HG02885 (cell line): ENCODE data around the gene RIMBP2.

Experiments used
- ATAC-seq: cut with Tn5 transposase; IDR thresholded peaks from one replicate; pipeline ENCODE4 v1.9.1; 2021; ENCODE audit warnings: mild to moderate bottlenecking; ENCODE audit not compliant: unreplicated experiment, poor library complexity

RIMBP2 gene

GRCh38 chr12:130685250-130685787, 30.8 kb downstream of the RIMBP2 start:
- ATAC-seq, result no peak

GRCh38 chr12:130683811-130684210, 32.3 kb downstream of the RIMBP2 start:
- no peak for ATAC-seq

GRCh38 chr12:130683080-130683479, 33.0 kb downstream of the RIMBP2 start:
- ATAC-seq, result no peak

- ATAC-seq, result no peak
These were observed 35.6 kb downstream of the RIMBP2 start for GRCh38 chr12:130680451-130680990.

GRCh38 chr12:130677957-130678558, 38.0 kb downstream of the RIMBP2 start:
- no peak for ATAC-seq

- ATAC-seq, result no peak
These were observed 40.3 kb downstream of the RIMBP2 start for GRCh38 chr12:130675791-130676190.

GRCh38 chr12:130675121-130675520, 41.0 kb downstream of the RIMBP2 start:
- ATAC-seq, result no peak

GRCh38 chr12:130674676-130675075, 41.4 kb downstream of the RIMBP2 start:
- no peak for ATAC-seq

GRCh38 chr12:130673036-130673705, 42.9 kb downstream of the RIMBP2 start:
- no peak for ATAC-seq

- ATAC-seq, result no peak
These were observed 43.8 kb downstream of the RIMBP2 start for GRCh38 chr12:130672089-130672820.

GRCh38 chr12:130671556-130671955, 44.5 kb downstream of the RIMBP2 start:
- no peak for ATAC-seq

- no peak for ATAC-seq
These were observed 46.3 kb downstream of the RIMBP2 start for GRCh38 chr12:130669797-130670196.

GRCh38 chr12:130669205-130669557, 46.9 kb downstream of the RIMBP2 start:
- no peak for ATAC-seq

- ATAC-seq, result no peak
These were observed 47.6 kb downstream of the RIMBP2 start for GRCh38 chr12:130668286-130669204.

- ATAC-seq, result no peak
These were observed 48.6 kb downstream of the RIMBP2 start for GRCh38 chr12:130667421-130667960.

GRCh38 chr12:130666645-130667044, 49.5 kb downstream of the RIMBP2 start:
- no peak for ATAC-seq

- no peak for ATAC-seq
These were observed 50.3 kb downstream of the RIMBP2 start for GRCh38 chr12:130665753-130666152.

GRCh38 chr12:130664772-130665171, 51.3 kb downstream of the RIMBP2 start:
- no peak for ATAC-seq

GRCh38 chr12:130664252-130664651, 51.8 kb downstream of the RIMBP2 start:
- ATAC-seq, result no peak

- no peak for ATAC-seq
These were observed 52.6 kb downstream of the RIMBP2 start for GRCh38 chr12:130663514-130663913.
